ENCODE data around the gene CDSN.
"Not testable (repeated sequence)": the region's sequence is repeated elsewhere in the genome, so short reads cannot be mapped to it uniquely, and the experiment has no call there.

Gene CDSN, protein sequence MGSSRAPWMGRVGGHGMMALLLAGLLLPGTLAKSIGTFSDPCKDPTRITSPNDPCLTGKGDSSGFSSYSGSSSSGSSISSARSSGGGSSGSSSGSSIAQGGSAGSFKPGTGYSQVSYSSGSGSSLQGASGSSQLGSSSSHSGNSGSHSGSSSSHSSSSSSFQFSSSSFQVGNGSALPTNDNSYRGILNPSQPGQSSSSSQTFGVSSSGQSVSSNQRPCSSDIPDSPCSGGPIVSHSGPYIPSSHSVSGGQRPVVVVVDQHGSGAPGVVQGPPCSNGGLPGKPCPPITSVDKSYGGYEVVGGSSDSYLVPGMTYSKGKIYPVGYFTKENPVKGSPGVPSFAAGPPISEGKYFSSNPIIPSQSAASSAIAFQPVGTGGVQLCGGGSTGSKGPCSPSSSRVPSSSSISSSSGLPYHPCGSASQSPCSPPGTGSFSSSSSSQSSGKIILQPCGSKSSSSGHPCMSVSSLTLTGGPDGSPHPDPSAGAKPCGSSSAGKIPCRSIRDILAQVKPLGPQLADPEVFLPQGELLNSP

DNA sequence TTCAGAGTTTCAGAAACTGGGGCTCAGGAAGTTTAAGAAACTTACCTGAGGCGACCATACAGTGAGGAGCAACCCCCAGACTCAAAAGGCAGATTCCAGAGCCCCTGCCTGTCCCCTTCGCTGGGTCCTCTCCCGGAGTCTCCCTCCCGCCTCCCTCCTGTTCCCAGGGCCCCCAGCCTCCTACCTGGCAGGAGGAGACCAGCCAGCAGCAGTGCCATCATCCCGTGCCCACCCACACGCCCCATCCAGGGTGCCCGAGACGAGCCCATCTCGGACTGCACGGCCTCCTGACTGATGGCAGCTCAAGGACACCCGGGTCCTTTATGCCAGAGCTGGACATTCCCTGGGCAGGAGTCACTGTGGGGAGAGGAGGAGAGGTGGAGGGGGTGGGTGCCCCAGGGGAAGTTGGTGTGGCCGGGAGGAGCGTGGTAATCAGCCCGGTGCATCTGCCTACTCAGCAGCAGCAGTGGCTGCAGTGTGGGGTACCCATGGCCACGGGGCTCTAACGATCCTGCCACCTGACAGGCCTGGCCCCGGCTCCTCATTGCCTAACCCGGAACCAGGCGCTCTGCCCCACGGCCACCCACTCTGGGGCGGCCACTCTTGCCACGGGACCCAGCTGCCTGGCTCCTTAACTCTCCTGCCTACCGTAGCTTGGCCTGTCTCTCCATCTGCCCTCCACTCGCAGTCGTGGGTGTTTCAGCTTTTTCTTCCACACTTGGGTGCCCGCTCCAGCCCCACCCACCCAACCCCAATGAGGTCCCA lies at the start of gene CDSN:
Gene CDSN (minus strand): TSS at position 296 of the 765 bp plus-strand sequence. CDS start 27 bp downstream, at position 269.
- in situ Hi-C loops (cut with HindIII; ENCODE audit: low pct_unique_long_range_greater_than_20kb, low sequenced_read_pairs) = no loop called here
- no peak for TF ChIP-seq JUND (IDR thresholded peaks at IDR 0.05; ENCODE audit: low read depth)
- no peak for DNase-seq (ENCODE audit: low read depth in 1 of 2, low spot score in 1 of 2)

DNA sequence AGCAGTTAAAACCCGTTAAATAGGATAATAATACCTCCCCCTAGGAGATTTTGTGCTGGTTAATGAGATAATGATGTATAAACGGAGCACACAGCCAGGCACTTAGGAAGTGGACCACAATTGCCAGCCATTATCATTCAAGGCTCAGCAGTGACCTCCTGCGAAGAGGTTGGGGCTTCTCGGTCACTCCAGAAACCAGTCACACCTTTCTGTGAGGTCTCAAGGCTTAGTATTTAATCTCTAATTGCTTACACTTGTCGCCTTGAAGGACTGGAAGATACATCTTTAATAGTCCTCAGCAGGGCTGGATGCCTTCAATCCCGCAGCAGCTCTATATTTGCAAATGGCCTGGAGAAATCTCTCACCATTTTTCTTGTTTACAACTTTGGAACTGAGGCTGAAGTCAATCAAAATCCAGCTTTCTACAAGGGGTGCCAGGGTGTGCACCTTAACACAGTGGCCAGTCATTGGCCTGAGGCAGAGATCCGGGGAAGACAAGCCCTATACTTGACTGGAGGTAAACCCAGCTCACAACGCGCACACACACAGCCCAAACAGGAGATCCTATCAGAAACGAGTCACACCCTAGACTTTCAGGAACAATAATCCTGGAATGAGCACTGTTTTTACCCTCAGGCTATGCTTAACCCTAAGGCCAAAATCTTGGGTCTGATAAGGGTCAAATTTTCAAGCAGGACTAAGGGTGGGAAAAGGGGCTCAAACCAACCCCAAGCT lies 49.0 kb upstream of the CDSN start:
- in situ Hi-C loops (cut with HindIII; ENCODE audit: low pct_unique_long_range_greater_than_20kb, low sequenced_read_pairs) = no loop called here

DNA sequence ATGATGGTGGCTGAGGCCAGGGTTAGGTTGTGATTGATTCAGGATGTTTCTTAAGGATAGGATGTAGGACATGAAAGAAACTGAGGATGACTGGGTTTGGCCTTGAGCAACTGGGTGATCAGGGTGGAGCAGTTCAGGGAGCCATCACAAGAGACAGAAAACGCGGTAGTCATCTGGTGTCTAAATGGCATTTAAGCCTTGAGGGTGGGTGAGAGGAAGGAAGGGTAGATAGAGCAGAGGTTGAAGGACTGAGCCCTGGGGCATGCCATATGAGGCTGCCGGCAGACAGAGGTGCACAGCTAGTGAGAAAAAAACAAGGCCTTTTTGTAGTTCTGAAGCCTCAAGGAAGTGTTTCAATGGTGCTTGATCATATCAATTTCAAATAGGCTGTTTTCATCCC lies 48.4 kb upstream of the CDSN start:
- in situ Hi-C loops (cut with HindIII; ENCODE audit: low pct_unique_long_range_greater_than_20kb, low sequenced_read_pairs) = no loop called here
- no peak for TF ChIP-seq JUND (IDR thresholded peaks at IDR 0.05; ENCODE audit: low read depth)
- DNase-seq (ENCODE audit: low read depth in 1 of 2, low spot score in 1 of 2) = no peak

More for the DNA sequence above, 49.0 kb upstream of the CDSN start:
- DNase-seq (ENCODE audit: low read depth in 1 of 2, low spot score in 1 of 2) = peak; percentile 45 to 53
- TF ChIP-seq JUND (IDR thresholded peaks at IDR 0.05; ENCODE audit: low read depth) = no peak

DNA sequence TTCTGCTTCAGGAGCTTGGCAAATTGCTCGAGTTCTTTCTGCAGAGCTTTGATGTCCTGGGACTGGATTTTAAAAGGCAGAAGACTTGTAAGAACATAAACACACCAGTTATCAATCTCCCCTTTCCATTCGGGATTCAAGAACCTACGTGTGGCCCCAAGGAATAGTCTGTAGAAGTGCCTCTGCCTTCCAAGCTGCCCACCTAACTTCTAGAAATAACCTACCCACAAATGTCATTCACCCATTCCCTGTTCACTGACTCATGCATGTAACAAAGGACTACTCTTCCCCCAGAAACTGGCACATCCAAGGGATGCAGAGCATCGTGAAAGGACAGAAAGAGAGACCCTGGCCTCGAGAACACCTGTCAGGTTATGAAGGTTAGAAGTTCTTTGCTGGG lies 45.7 kb upstream of the CDSN start:
- no peak for DNase-seq (ENCODE audit: low read depth in 1 of 2, low spot score in 1 of 2)
- in situ Hi-C loops (cut with HindIII; ENCODE audit: low pct_unique_long_range_greater_than_20kb, low sequenced_read_pairs) = no loop called here
- TF ChIP-seq JUND (IDR thresholded peaks at IDR 0.05; ENCODE audit: low read depth) = no peak

DNA sequence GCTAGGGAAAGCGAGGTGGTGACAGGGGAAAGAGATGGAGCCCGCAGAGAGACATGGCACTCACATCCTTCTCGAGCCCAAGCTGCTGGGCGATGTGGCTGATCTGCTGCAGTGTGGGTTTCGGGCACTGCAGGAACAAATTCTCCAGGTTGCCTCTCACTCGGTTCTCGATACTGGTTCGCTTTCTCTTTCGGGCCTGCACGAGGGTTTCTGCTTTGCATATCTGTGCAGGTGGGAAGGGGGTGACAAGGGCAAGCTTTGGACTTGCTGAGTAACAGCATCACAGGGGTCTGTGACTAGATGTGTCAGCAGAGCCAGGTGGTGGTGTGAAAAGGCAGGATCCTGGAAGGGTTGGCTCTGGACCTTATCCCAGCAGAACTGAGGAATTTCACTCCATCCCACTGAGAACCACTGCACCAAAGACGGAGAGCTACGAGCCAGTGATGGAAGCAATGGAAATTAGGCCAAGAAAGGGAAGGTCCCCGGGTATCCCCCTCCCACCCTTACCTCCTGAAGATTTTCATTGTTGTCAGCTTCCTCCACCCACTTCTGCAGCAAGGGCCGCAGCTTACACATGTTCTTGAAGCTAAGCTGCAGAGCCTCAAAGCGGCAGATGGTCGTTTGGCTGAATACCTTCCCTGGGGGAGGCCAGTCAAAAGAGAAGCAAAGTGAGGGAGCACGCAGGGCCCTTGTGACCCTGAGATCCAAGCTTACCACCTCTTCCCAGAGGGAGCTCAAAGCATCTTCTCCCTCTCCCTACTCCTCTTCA lies 45.0 kb upstream of the CDSN start:
- in situ Hi-C loops (cut with HindIII; ENCODE audit: low pct_unique_long_range_greater_than_20kb, low sequenced_read_pairs); DNase-seq (ENCODE audit: low read depth in 1 of 2, low spot score in 1 of 2): not testable (repeated sequence)

DNA sequence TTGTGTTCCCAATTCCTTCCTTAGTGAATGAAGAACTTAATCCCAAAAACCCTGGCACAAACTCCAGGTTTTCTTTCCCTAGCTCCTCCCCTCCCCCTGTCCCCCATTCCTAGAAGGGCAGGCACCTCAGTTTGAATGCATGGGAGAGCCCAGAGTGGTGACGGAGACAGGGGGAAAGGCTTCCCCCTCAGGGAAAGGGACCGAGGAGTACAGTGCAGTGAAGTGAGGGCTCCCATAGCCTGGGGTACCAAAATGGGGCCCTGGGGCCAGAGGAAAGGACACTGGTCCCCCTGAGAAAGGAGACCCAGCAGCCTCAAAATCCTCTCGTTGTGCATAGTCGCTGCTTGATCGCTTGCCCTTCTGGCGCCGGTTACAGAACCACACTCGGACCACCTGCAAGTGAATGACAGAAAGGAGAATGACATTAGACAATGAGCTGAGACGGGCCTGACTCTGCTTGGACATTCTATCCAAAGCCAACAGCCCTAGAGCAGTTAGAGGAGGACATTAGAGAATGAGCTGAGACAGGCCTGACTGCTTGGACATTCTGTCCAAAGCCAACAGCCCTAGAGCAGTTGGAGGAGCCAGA lies 44.3 kb upstream of the CDSN start:
- in situ Hi-C loops (cut with HindIII; ENCODE audit: low pct_unique_long_range_greater_than_20kb, low sequenced_read_pairs); DNase-seq (ENCODE audit: low read depth in 1 of 2, low spot score in 1 of 2): not testable (repeated sequence)

DNA sequence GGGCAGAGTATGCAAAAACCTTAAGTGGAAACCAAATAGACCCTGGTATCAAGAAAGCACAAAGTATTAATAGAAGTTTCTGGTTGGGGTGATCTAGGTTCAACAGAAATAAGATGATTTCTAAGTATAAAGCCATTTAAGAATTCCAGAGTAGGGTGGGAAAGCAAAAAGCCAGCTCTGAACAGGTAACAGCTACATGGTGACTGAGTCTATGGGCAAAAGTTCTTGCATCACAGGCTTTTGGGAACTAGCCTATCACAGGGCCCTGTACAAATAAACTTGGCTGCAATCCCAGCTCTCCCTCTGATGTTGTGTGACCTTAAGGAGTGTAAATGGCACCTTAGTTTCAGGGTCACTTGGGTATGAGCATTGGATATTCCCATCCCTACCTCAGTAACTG lies 43.7 kb upstream of the CDSN start:
- in situ Hi-C loops (cut with HindIII; ENCODE audit: low pct_unique_long_range_greater_than_20kb, low sequenced_read_pairs) = no loop called here
- TF ChIP-seq JUND (IDR thresholded peaks at IDR 0.05; ENCODE audit: low read depth) = no peak
- no peak for DNase-seq (ENCODE audit: low read depth in 1 of 2, low spot score in 1 of 2)

DNA sequence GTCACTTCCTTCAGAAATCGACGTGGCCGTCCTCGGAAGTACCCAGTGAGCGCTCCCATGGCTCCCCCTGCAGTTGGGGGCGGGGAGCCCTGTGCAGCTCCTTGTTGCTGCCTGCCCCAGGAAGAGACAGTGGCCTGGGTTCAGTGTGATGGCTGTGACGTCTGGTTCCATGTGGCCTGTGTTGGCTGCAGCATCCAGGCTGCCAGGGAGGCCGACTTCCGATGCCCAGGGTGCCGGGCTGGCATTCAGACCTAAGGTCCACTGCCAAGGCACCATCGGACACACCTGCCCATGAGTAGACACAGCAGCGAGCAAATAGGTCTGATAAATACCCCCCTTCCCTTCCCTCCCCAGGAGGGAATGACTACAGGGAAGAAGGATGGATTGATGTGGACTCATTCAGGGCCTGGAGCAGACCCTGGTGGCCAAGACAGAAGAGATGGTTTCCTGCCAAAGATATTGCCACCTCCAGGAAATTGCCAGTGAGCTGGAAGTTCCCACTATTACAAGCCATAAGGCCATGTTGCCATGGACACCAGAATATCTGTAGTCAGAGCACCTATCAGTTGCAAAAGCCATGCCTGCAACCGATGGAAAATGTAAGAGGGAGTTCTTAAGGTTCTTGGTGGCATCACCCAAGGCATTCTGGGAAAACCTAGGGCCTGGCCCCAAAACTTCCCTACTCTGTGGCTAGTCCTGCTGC lies 42.4 kb upstream of the CDSN start:
- no peak for TF ChIP-seq JUND (IDR thresholded peaks at IDR 0.05; ENCODE audit: low read depth)
- in situ Hi-C loops (cut with HindIII; ENCODE audit: low pct_unique_long_range_greater_than_20kb, low sequenced_read_pairs) = no loop called here
- no peak for DNase-seq (ENCODE audit: low read depth in 1 of 2, low spot score in 1 of 2)

DNA sequence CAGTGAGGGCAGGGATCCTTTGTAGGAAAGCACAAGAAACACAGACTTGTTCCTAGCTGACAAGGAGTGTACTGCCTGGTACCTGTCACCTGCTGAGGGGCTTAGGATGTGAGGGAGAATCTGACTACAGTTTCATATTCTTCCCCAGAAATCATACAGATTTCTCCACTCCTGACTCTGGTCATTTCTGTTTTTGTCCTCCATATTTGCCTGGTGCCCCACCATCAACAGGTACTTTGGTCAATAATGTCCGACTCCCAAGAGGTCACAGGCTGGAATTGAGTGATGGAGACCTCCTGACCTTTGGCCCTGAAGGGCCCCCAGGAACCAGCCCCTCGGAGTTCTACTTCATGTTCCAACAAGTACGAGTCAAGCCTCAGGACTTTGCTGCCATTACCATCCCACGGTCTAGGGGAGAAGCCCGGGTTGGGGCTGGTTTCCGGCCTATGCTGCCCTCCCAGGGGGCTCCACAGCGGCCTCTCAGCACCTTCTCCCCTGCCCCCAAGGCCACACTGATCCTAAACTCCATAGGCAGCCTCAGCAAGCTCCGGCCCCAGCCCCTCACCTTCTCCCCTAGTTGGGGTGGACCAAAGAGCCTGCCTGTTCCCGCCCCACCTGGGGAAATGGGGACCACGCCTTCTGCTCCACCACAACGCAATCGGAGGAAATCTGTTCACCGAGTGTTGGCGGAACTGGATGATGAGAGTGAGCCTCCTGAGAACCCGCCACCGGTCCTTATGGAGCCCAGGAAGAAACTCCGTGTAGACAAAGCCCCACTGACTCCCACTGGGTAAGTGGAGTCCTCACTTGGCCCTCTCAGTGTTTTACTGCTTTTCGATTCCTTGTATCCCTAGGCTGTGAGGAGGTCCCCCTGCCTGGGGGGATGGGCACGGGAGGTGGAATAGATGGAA lies 41.2 kb upstream of the CDSN start:
- DNase-seq (ENCODE audit: low read depth in 1 of 2, low spot score in 1 of 2) = no peak
- in situ Hi-C loops (cut with HindIII; ENCODE audit: low pct_unique_long_range_greater_than_20kb, low sequenced_read_pairs) = no loop called here
- TF ChIP-seq JUND (IDR thresholded peaks at IDR 0.05; ENCODE audit: low read depth) = no peak
